NCI-H2029 (cell line): ENCODE data around the gene CETP.
"Not testable (repeated sequence)": the region's sequence is repeated elsewhere in the genome, so short reads cannot be mapped to it uniquely, and the experiment has no call there.

Source experiments
- DNase-seq: peaks from one replicate; lab custom pipeline; 2025; lab: John Stamatoyannopoulos, UW

CETP gene

DNA sequence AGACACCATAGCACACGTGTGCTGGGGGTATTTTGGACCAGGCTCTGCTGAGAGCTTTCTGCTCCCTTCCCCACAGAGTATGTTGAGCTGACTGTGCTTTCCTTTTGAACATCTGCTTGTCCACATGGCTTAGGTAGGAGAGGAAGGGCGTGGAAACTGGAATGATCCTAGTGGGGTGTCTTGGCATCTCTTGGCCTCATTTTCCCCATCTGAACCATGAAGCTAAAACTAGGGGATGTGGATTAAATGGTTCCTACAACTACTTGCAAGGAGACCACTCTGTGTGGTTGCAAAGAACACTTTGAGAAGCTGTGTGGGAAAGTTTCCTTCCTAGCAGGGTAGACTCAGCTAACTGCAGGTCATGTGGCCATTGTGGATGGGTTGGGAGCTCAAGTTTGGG, 20.9 kb downstream of the CETP start:
- no peak for DNase-seq

DNA sequence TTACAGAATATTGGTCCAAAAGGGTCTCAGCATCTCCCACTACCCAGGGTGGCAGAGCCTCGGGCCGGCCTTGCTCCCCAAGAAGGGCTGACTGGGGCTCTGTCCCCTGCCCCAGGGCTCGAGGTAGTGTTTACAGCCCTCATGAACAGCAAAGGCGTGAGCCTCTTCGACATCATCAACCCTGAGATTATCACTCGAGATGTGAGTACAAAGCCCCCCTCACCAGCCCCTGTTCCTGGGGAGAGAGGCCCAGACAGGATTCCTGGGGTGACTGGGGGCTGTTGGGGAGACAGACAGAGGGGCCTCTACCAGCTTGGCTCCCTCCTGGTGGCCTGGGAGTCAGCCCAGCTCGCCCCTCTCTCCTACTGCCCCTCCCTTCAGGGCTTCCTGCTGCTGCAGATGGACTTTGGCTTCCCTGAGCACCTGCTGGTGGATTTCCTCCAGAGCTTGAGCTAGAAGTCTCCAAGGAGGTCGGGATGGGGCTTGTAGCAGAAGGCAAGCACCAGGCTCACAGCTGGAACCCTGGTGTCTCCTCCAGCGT, 21.5 kb downstream of the CETP start:
- DNase-seq = no peak

GRCh38 chr16:56984639-56985038, 22.9 kb downstream of the CETP start:
- DNase-seq = no peak

GRCh38 chr16:56985288-56985961, 23.7 kb downstream of the CETP start:
- DNase-seq = no peak

DNA sequence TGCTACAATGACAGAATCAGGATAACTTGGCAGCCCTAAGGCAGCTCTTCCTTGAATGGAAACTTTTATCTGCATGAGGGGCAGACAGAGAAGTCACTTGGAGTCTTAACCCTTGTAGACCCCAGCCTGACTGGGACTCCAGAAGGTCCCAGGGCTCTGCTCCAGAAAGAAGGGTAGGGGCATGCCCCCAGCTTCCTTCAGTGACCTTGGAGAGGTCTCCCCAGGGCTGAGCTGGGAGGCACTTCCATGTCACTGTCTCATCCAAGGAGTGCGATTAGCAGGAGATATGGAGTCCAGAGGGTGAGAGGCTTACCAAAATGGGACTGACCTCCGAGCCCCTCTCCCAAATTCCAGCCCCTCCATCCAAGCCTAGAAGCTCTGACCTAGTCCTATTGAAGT, 24.2 kb downstream of the CETP start:
- no peak for DNase-seq

DNA sequence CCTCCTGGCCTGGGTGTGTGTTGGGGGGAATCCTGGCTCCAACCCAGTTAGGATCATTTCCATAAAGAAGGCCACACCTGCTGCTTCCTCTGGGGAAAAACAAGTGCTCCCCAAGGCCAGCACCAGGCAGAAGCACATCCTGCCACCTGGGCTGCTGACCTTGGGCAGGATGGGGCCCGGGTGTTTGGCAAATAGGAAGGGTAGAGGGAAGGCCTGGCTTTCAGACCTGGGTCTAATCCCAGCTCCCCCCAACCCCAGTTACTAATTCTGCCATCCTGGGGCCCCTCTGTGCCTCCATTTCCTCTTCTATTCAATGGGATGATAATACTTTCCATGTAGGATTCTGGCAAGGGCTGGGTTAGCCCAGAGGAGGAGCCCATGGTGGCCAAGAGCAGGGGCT, 24.6 kb downstream of the CETP start:
- no peak for DNase-seq

DNA sequence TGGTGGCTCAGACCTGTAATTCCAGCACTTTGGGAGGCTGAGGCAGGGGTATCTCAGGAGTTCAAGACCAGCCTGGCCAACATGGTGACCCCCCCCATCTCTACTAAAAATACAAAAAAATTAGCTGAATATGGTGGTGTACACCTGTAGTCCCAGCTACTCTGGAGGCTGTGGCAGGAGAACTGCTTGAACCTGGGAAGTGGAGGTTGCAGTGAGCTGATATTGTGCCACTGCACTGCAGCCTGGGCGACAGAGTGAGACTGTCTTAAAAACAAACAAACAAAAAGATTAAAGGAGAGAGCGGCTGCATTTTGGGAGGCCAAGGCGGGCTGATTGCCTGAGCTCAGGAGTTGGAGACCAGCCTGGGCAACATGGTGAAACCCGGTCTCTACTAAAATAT, 25.2 kb downstream of the CETP start:
- not testable (repeated sequence) for DNase-seq

GRCh38 chr16:56987692-56988091, 25.9 kb downstream of the CETP start:
- DNase-seq = no peak

DNA sequence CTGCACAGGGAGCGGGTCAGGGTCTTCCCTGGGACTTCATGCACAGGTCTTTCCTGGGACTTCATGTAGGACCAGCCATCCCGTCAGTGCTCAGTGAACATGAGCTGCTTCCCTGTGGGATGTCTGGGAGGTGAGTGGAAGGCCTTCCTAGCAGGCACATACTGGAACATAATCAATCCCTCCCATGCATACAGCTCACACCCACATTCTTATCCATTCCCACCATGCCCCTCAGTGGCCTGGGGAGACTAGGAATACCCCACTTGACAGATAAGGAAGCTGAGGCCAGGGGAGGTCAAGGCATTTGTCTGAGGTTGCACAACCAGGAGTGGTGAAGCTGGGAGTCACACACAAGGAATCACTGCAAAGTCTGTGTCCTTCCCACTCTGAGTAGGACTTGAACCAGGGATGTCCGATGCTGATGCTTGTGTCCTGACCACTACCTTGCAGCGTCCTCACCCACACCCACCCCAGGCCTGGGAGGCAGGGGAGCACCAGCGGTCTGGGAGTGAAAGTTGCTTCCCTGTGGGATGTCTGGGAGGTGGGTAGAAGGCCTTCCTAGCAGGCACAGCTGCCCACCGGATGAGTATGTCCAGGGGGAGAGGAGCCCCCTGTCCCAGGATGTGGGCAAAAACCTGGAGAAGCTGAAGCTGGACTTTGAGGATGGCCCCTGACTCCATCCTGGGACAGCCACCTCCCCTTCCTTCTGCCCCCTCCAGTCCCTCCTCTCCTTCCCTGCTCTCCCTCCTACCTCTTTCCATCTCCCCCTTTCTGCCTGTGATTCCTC, 26.6 kb downstream of the CETP start:
- no peak for DNase-seq

DNA sequence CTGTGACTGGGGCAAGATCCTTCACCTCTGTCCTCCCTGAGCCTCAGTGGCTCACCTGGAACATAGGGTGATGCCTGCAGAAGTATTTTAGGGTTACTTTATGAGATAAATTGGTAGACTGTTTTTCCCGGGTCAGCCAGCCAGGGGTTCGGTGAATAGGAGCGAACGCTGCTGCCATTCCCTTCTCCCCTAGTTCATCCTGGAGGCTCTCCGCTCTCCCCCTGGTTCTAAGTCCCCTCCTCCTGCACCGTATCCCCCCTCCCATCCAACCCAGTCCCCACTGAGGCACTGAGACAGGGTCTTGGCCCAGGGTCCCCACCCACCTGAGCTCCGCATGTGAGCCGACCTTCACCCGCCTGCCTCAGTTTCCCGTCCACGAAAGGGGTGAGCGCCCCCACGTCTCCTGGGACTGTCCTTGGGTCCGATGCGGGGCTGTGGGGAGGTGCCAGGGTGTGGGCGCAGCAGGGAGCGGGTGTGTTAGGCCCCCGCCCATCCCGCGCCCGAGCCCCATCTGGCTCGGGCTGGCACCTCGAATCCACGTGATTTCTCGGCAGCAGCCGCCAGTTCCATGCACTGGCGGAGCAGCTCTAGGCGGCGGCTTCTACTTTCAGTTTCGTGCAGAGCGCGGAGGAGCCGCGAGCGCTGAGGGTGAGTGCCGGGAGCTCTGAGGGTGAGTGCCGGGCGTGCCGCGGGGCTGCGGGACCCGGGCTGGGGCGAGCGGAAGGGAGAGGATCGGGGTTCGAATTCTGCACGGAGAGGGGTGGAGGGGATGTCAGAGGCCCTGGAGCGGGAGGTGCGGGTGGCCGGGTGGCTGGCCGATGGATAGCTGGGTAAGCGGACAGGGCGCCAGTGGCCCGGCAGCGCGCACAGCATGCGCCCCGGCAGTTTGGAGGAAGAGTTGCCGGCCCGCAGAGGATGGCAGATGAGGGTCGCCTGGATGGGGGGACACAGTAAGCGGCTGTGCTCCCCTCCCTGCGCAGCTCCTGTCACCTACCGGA, 27.5 kb downstream of the CETP start, which contains the start of gene NLRC5:
TSS of gene NLRC5 (plus strand) at position 610 of the 998 bp plus-strand sequence. CDS start 31,156 bp downstream, outside the sequence.
- DNase-seq = peak; percentile 57

DNA sequence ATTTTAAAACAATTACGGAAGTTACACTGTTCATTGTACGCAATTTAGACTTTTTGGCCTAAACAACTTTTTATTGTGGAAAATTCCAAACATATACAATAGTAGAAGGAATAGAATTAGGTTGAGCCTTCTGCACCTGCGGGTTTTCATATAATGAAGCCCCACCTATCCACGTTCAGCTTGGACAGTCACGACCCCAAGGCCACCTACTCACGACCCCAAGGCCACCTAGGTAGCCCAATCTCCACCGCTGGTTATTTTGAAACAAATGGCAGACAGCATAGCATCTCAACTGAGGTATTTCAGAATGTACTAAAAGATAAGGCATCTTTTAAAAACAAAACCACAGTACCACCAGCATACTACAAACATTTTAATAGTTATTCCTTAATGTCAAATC, 28.2 kb downstream of the CETP start:
- no peak for DNase-seq

DNA sequence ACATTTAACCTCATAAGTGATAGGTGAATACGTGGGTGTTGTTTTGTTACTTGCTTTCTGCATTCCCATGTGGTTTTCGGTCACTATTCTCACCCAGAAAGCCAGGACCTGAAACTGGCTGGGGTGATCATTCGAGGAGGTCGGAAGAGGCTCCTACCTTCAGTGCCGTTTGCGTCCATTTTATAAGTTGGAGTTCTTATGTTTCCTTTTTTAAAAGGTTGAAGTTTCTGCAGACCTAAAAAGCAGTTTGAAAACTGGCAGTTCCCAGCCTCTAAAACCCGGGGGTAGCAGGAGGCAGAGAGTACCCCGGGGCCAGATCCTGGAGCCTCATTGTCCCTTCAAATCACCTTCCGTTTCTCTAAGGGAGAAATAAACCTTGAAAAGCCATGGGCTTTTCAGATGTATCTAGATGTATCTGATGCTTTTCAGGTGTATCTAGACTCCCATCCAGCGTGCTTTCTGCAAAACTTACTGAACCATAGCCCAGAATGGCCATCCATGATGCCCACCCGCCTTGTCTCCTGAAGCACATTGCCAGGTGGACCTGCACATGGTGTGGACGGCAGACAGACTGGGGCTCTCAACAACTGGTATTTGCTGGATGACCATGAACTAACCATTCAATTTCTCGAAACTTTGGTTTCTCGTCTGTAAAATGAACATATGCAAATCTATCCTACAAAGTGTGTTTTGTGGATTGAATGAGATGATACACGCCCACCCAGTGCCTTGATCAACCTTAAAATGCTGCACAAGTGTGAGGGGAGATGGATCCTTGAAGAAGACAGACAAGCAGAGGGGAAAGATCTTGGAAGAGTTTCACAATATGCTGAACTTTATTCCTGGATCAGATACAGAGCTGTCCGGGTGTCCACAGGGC, 28.9 kb downstream of the CETP start:
- DNase-seq = no peak

GRCh38 chr16:56992431-56992830, 30.7 kb downstream of the CETP start:
- not testable (repeated sequence) for DNase-seq

DNA sequence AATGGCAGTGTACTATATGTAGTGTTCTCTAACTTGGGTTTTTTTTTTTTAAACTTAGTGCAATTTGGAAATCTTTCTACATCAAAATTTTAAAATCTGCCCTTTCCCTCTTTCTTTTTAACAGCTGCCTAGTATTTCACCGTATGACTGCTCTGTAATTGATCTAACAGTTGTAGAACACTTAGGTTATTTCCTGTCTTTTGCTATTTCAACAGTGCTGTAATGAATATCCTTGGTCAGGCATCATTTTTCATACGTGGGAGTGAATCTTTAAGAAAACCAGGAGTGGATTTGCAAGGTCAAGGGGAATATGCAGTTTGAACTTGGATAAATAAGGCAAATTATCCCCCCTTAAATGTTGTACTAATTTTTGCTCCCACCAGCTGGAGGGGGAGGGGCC, 31.5 kb downstream of the CETP start:
- DNase-seq = no peak

DNA sequence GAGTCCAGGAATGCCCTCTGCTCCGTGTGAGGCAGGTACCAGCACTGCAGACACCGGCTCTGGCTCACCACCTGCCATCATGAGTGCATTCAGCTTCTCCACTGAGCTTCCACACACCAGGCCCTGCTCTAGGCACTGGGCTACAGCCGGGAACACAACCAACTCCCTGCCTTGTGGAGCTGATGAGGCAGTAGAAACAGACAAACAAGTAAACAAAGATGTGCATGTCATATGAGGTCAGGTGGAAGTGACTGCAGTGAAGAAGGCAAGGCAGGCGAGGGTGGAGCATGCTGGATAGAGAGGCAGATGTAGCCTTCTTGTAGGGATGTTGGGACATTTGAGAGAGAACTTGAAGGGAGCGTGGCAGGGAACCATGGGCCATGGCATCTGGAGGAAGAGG, 32.6 kb downstream of the CETP start:
- DNase-seq = no peak

- no peak for DNase-seq
Observed at GRCh38 chr16:56995136-56995805, 33.5 kb downstream of the CETP start.

DNA sequence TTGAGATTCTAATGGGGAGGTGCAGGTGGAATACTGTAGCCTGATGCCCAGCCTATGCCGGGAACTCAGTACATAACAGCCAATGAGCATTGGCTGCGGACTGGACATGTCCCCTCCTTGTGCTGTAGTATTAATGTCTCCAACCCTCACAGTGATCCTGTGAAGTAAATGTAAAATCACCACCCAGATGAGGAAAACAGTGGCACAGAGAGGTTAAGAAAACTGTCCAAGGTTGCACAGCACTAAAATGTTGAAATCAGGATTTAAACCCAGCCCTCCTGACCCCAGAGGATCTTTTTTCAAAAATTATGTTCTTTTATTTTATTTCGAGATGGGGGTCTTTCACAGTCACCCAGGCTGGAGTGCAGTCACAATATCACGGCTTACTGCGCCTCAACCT, 35.5 kb downstream of the CETP start:
- no peak for DNase-seq

DNA sequence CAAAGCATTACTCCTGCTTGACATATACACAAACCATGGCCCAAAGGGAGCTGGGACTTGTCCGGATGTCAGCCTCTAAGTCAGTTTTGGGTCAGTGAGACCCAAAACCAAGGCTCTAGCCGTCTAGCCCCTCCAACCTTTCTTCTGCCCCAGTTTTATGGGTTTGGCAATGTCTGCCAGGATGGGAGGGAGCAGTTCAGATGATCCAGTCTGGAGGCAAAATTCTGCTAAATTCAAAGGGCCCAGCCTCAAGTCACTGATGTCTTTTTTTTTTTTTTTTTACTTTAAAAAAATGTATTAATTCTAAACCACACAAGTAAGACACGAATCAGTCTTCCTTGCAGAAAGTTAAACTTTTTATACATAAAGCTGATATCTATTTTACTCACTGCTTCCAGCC, 36.2 kb downstream of the CETP start:
- DNase-seq = no peak

DNA sequence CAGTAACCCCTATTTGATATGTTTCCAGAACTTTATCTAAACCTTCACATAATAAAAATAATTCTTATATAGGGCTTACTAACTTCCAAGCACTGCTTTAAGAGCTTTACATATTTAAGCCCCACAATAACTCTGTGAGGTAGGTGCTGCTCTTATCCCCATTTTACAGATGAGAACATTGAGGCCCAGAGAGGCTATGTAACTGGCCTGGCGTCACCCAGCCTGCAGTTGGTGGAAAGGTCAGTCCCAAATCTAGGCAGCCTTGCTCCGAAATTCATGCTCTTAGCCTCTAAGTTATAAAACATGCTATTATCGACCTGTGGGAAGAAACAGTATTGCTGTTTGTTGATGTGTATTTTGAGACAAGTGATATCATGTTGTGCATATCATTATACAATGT, 36.6 kb downstream of the CETP start:
- DNase-seq = no peak

- DNase-seq = no peak
Observed at GRCh38 chr16:56998861-56999260, 37.1 kb downstream of the CETP start.
